ENCODE results near the gene MRPS25.

GRCh38 chr3:15096046-15096445 is 30.9 kb upstream of the MRPS25 start:
- TF ChIP-seq CTCF (IDR thresholded peaks at IDR 0.05; ENCODE audit: low read length) (no peak), EZH2phosphoT487 (IDR thresholded peaks at IDR 0.05; ENCODE audit: low read length) (no peak), EZH2 (optimal IDR thresholded peaks at IDR 0.05; ENCODE audit: low read depth, low read length) (no peak)

Measured in MM.1S (cell line).